Measurements from ENCODE around the gene GABARAP. TPM values are rescaled to one million over a fixed set of nuclear protein-coding genes. Genes with fewer than 3 reads are reported as not detected.

GABARAP gene
- total and polyA plus RNA-seq, 2 of the 8 experiments (the other 6 are each of a cell fraction or from before 2014, with no cell fraction given), result 252 to 581 TPM

DNA sequence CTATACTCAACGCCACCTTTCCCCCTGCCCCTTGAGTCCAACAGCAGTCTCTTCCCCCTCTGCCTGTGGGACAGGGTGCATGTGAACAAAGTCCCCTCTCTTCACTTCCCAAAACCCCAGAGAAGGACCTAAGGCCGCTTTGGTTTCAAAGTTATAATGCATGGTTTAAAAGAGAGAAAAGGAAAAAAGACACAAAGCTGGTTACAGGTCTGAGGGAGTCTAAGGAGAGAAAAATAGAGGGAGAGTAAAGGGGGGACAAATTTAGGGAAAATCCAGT, 1.1 kb upstream of the GABARAP start (continued):
- TF ChIP-seq KDM4A (IDR thresholded peaks at IDR 0.05; ENCODE audit: low read depth, low read length, severe bottlenecking), result no peak
- TF ChIP-seq RAD21 (IDR thresholded peaks at IDR 0.05 in 1 of 2, conservative IDR thresholded peaks at IDR 0.05 in 1 of 2; ENCODE audit: low read depth in 2 of 2, low read length in 2 of 2), result no peak
